K562 (cell line): ENCODE results near the gene C3orf85. TPM values are rescaled to one million over a fixed set of nuclear protein-coding genes. Genes with fewer than 3 reads are reported as not detected.

Source experiments
- ATAC-seq: fragments of 200-7000 bp; cut with Tn5 transposase; 3 replicates; pipeline ENCODE4 v1.9.1; 2020; ENCODE audit warnings: moderate library complexity
- BruUV-seq: library from RNA; stranded (reverse); fragments of 400-500 nt; replicated peaks from 2 replicates; lab custom pipeline; 2021; lab: Mats Ljungman, UMichigan
- CTCF ChIA-PET: fragments of 300-600 bp; formaldehyde crosslinking; extraction: SDS; loops from one replicate; lab custom pipeline; 2021; ENCODE audit warnings: low intra/inter-chr PET ratio; lab: Yijun Ruan, JAX
- POLR2A ChIA-PET: fragments of 300-600, 350-650 bp; sonication (Branson Sonifier 250); formaldehyde crosslinking; extraction: SDS; loops from one replicate; lab custom pipeline; 2021; ENCODE audit warnings: antibody characterized with exemption, inconsistent platforms; lab: Yijun Ruan, JAX
- DNase-seq, 4 experiments: peaks; one replicate each; pipeline versions ENCODE4 v3.0.0 to v3.0.0-alpha.2; 2011 to 2018; ENCODE audit warnings: low spot score in 3 of 4, mixed read lengths in 3 of 4; ENCODE audit errors: extremely low read depth in 1 of 4
- FAIRE-seq: peaks from 2 replicates; lab custom pipeline; 2011; peaks lifted over from hg19 to GRCh38; lab: Jason Lieb, UNC
- H2AFZ ChIP-seq: 2 replicates; pipeline ENCODE4 v1.6.0; 2011; ENCODE audit warnings: low read depth, low read length, control low read depth, inconsistent platforms
- H3K27ac ChIP-seq: fragments of 200-600 bp; 3 replicates; pipeline ENCODE4 v1.8.0; 2011; ENCODE audit warnings: low read depth, mild to moderate bottlenecking, control low read depth, inconsistent platforms, low read length, moderate library complexity, mixed read lengths; ENCODE audit errors: extremely low read depth
- H3K27me3 ChIP-seq, 2 experiments: fragments of 300-600 bp in 1 of 2; 2 replicates in 1 of 2; 3 replicates in 1 of 2; pipeline versions ENCODE4 v1.6.0 to v1.8.0; 2011; ENCODE audit warnings: inconsistent platforms in 2 of 2, low read length in 2 of 2, mild to moderate bottlenecking in 1 of 2, mixed read lengths in 1 of 2, moderate library complexity in 1 of 2; ENCODE audit not compliant: control insufficient read depth in 2 of 2, insufficient read depth in 2 of 2
- H3K36me3 ChIP-seq: fragments of 300-600 bp; 3 replicates; pipeline ENCODE4 v1.8.0; 2011; ENCODE audit warnings: mild to moderate bottlenecking, low read length, inconsistent platforms; ENCODE audit not compliant: control insufficient read depth, insufficient read depth
- H3K4me1 ChIP-seq, 2 experiments: fragments of 200-600 bp in 1 of 2; replicated peaks in 1 of 2; 2 replicates in 1 of 2; 3 replicates in 1 of 2; pipeline versions ENCODE4 v1.5.1 to v1.8.0; 2011; ENCODE audit warnings: inconsistent platforms in 2 of 2, low read length in 2 of 2, mild to moderate bottlenecking in 1 of 2, mixed read lengths in 1 of 2, moderate library complexity in 1 of 2; ENCODE audit not compliant: control insufficient read depth in 2 of 2, insufficient read depth in 2 of 2
- H3K4me2 ChIP-seq: 2 replicates; pipeline ENCODE4 v1.6.1; 2011; ENCODE audit warnings: low read length, control low read depth, inconsistent platforms, mixed read lengths; ENCODE audit not compliant: insufficient read depth
- H3K4me3 ChIP-seq: fragments of 200-600 bp; sonication (generic), shearing (Covaris generic); 2 replicates; pipeline ENCODE4 v1.5.1; 2016; ENCODE audit warnings: control low read depth, inconsistent platforms
- H3K79me2 ChIP-seq: fragments of 200-600 bp; 3 replicates; pipeline ENCODE4 v1.8.0; 2011; ENCODE audit warnings: low read length, inconsistent platforms; ENCODE audit not compliant: control insufficient read depth, insufficient read depth
- H3K9ac ChIP-seq, 2 experiments: 2 replicates each; pipeline versions ENCODE4 v1.6.0 to v1.6.1; 2011; ENCODE audit warnings: low read depth in 2 of 2, low read length in 2 of 2, control low read depth in 1 of 2, inconsistent platforms in 1 of 2, mild to moderate bottlenecking in 1 of 2, mixed read lengths in 1 of 2; ENCODE audit not compliant: insufficient read depth in 1 of 2
- H3K9me1 ChIP-seq: one replicate; pipeline ENCODE4 v1.6.0; 2011; ENCODE audit warnings: inconsistent platforms, mild to moderate bottlenecking, low read length, moderate library complexity; ENCODE audit not compliant: control insufficient read depth, insufficient read depth
- H3K9me3 ChIP-seq: replicated peaks from 2 replicates; pipeline ENCODE4 v1.5.1; 2011; ENCODE audit warnings: low read depth, low read length, inconsistent platforms; ENCODE audit not compliant: control insufficient read depth, insufficient read depth
- H4K20me1 ChIP-seq: replicated peaks from 2 replicates; pipeline ENCODE4 v1.6.1; 2011; ENCODE audit warnings: low read length, inconsistent platforms, mixed read lengths; ENCODE audit not compliant: control insufficient read depth, insufficient read depth
- CHD4 ChIP-seq: fragments of 200-600 bp; sonication (generic); IDR thresholded peaks from 3 replicates; pipeline ENCODE4 v1.6.1; 2012; ENCODE audit warnings: low read depth, mild to moderate bottlenecking, mixed read lengths, low read length, inconsistent platforms; ENCODE audit not compliant: insufficient read depth, insufficient replicate concordance, poor library complexity, severe bottlenecking
- CREBBP ChIP-seq: IDR thresholded peaks from one replicate; pipeline ENCODE4 v1.6.1; 2012; ENCODE audit warnings: low read depth, mild to moderate bottlenecking, control low read depth, inconsistent platforms, low read length
- HNRNPK ChIP-seq: fragments of 200-400 bp; formaldehyde crosslinking; IDR thresholded peaks from one replicate; pipeline ENCODE4 v1.6.1; 2018; ENCODE audit warnings: mild to moderate bottlenecking, low read depth, low read length; ENCODE audit not compliant: poor library complexity, severe bottlenecking
- MAZ ChIP-seq, 2 experiments: fragments of 450-650 bp in 1 of 2; sonication (generic) in 1 of 2; formaldehyde crosslinking; IDR thresholded peaks in 1 of 2; conservative IDR thresholded peaks in 1 of 2; 2 replicates each; pipeline versions ENCODE4 v1.4.0 to v1.5.0; 2020; ENCODE audit warnings: mild to moderate bottlenecking in 1 of 2, missing genetic modification reagents in 1 of 2
- MED1 ChIP-seq: sonication (generic); formaldehyde crosslinking; IDR thresholded peaks from 2 replicates; pipeline ENCODE4 v1.8.1; 2023; ENCODE audit warnings: missing genetic modification reagents, borderline replicate concordance
- NRF1 ChIP-seq, 2 experiments: fragments of 450-650 bp; IDR thresholded peaks in 1 of 2; conservative IDR thresholded peaks in 1 of 2; 2 replicates each; pipeline ENCODE4 v1.6.1; 2014; ENCODE audit warnings: mild to moderate bottlenecking in 2 of 2
- POLR2B ChIP-seq: fragments of 450-650 bp; IDR thresholded peaks from 2 replicates; pipeline ENCODE4 v1.6.1; 2018; ENCODE audit warnings: low read depth; ENCODE audit not compliant: partially characterized antibody
- RBM15 ChIP-seq: fragments of 200-400 bp; formaldehyde crosslinking; IDR thresholded peaks from 2 replicates; pipeline ENCODE4 v1.6.1; 2018; ENCODE audit warnings: mild to moderate bottlenecking, low read length, moderate library complexity; ENCODE audit not compliant: insufficient read depth
- ZFP36 ChIP-seq: fragments of 150-350 bp; IDR thresholded peaks from 2 replicates; pipeline ENCODE4 v1.6.1; 2018; ENCODE audit warnings: low read length, low read depth; ENCODE audit not compliant: partially characterized antibody
- ZSCAN32 ChIP-seq: fragments of 450-650 bp; formaldehyde crosslinking; IDR thresholded peaks from 2 replicates; pipeline ENCODE4 v1.4.0; 2020; ENCODE audit warnings: mild to moderate bottlenecking, moderate library complexity
- WGBS: fragments of 100-300 bp; shearing (Covaris generic); methylation state at CpG from one replicate; pipeline ENCODE4 v1.1.6; 2016; ENCODE audit warnings: low coverage, mixed read lengths; ENCODE audit not compliant: insufficient coverage; ENCODE audit errors: missing lambda C conversion rate; 5-methylcytosine and 5-hydroxymethylcytosine counted together
- in situ Hi-C: fragments of 300-500 bp; cut with MboI; formaldehyde crosslinking; loops from 4 replicates; pipeline ENCODE4 v1.15.0; 2018; ENCODE audit warnings: inconsistent platforms, mixed read lengths
- intact Hi-C: fragments of 100-400 bp; cut with micrococcal nuclease; formaldehyde crosslinking; loops from 2 replicates; pipeline ENCODE4 v1.14.2; 2022
- polyA plus RNA-seq, 8 experiments: library from polyadenylated mRNA; depleted of rRNA in 4 of 8; stranded (reverse) in 5 of 8; unstranded in 3 of 8; fragments of >200 nt; fragmentation: Nextera tagmentation in 2 of 8; fragmentation: Illumina TruSeq in 1 of 8; extraction: Ambion mirVana in 2 of 8; extraction: Trizol in 1 of 8; gene quantifications; 2 replicates each; pipeline versions ENCODE4 v1.2.1 to v1.2.3, GENCODE V29; 2011 to 2014; ENCODE audit warnings: inconsistent platforms in 1 of 8, missing spikeins in 1 of 8
- total RNA-seq, 7 experiments: library from RNA; depleted of rRNA in 6 of 7; stranded (reverse); fragments of >200 nt in 6 of 7; fragmentation: Illumina TruSeq in 2 of 7; extraction: Trizol in 2 of 7; gene quantifications; 2 replicates each; pipeline versions ENCODE4 v1.2.1 to v1.2.3, GENCODE V29; 2011 to 2021; ENCODE audit warnings: low replicate concordance in 1 of 7

The C3orf85 gene
- total and polyA plus RNA-seq, 9 of the 15 experiments (the other 6 are each of a cell fraction or from before 2014, with no cell fraction given), result not detected

DNA sequence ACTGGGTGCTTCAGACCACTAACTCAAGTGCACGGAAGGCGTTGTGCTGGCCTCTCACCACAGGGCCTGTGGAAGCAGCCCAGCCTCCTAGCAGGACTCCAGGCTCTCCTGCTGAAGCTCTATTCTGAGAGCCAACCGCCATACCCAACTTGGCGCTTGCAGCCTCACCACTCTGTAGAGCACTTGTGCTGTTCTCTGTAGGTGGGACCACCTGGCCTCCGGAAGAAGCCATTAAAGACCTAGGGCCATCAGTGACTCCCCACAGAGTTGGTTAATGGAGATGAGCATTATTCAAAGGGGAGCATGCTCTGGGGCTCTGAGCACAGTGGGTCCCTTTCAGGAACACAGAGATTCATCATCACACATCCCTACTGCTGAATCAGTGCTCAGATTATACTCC is 50.9 kb downstream of the C3orf85 start:
- Histone ChIP-seq H3K36me3 (no peaks in the 10 kb centered on the region), H3K9ac (no peak overlapping the region), H3K79me2 (no peaks in the 10 kb centered on the region), H2AFZ (no peak overlapping the region), H3K27ac (no peak overlapping the region), H3K9me3 (no peaks in the 10 kb centered on the region), H3K27me3 (no peaks in the 10 kb centered on the region), H3K4me1 (no peaks in the 10 kb centered on the region), H3K4me2 (no peak overlapping the region), H3K9me1 (no peaks in the 10 kb centered on the region), H3K4me3 (no peak overlapping the region), H4K20me1 (no peaks in the 10 kb centered on the region)
- CTCF ChIA-PET, result no interaction called here
- no peak for FAIRE-seq
- no peak for TF ChIP-seq ZSCAN32 (CRISPR knock-in tag)
- 0% methylated on average over 3 of the region's 5 CpGs for WGBS
- BruUV-seq, result no TSS peak
- ATAC-seq, result no peak
- POLR2A ChIA-PET, result no interaction called here
- intact Hi-C loops, result no loop called here
- in situ Hi-C loops, result no loop called here
- no peak for DNase-seq

- H3K79me2 ChIP-seq, result no peaks in the 10 kb centered on the region
- no peak for TF ChIP-seq MED1 (CRISPR knock-in tag)
- no peak for TF ChIP-seq RBM15
- TF ChIP-seq MAZ (CRISPR knock-in tag; conservative IDR thresholded peaks at IDR 0.05 in 1 of 2, IDR thresholded peaks at IDR 0.05 in 1 of 2), result no peak
- no peak for TF ChIP-seq HNRNPK
- no peak for TF ChIP-seq POLR2B
- no peak for TF ChIP-seq CHD4
- TF ChIP-seq CREBBP, result no peak
- TF ChIP-seq ZFP36, result no peak
- no peak for TF ChIP-seq NRF1 (conservative IDR thresholded peaks at IDR 0.05 in 1 of 2, IDR thresholded peaks at IDR 0.05 in 1 of 2)
- BruUV-seq, result no TSS peak
- FAIRE-seq (no peak), ATAC-seq (no peak), DNase-seq (no peak)
- CTCF ChIA-PET, result no interaction called here
- no peaks in the 10 kb centered on the region for H3K9me3 ChIP-seq
- intact Hi-C loops (no loop called here), in situ Hi-C loops (no loop called here)
- no peaks in the 10 kb centered on the region for H3K4me1 ChIP-seq
- POLR2A ChIA-PET, result interaction anchor here (0.7 kb wide), 1 partner anchor 10 kb away, joined by 3 read pairs; no protein-coding TSS in a partner anchor
- 3% methylated on average over 6 of the region's 6 CpGs for WGBS
- H4K20me1 ChIP-seq, result no peaks in the 10 kb centered on the region
- H2AFZ ChIP-seq, result no peak overlapping the region
- H3K27ac ChIP-seq, result no peak overlapping the region
- no peak overlapping the region for H3K4me3 ChIP-seq
- no peak overlapping the region for H3K9ac ChIP-seq
- H3K27me3 ChIP-seq, result no peaks in the 10 kb centered on the region
- no peaks in the 10 kb centered on the region for H3K9me1 ChIP-seq
- no peak overlapping the region for H3K4me2 ChIP-seq
- H3K36me3 ChIP-seq, result no peaks in the 10 kb centered on the region
Observed at GRCh38 chr3:109188741-109189140, 52.2 kb downstream of the C3orf85 start.
